Liver (tissue), 9 donors: Measurements from ENCODE around the gene WWOX. TPM values are rescaled to one million over a fixed set of nuclear protein-coding genes. Genes with fewer than 3 reads are reported as not detected.

Experiments
- DNase-seq: peaks from one replicate; pipeline ENCODE4 v3.0.0-alpha.2; 2017; ENCODE audit warnings: low spot score
- H3K27ac ChIP-seq, 2 donors: one replicate each; pipeline ENCODE4 v1.7.0; 2013; ENCODE audit warnings: inconsistent platforms in 2 of 2, low read length in 2 of 2, control low read depth in 1 of 2, low read depth in 1 of 2, mild to moderate bottlenecking in 1 of 2
- H3K27me3 ChIP-seq, 4 donors: one replicate each; pipeline versions ENCODE4 v1.6.1 to v1.7.0; 2013; ENCODE audit warnings: low read length in 3 of 4, inconsistent platforms in 1 of 4, mild to moderate bottlenecking in 1 of 4, moderate library complexity in 1 of 4; ENCODE audit not compliant: control insufficient read depth in 4 of 4, insufficient read depth in 4 of 4
- H3K36me3 ChIP-seq, 4 donors: one replicate each; pipeline versions ENCODE4 v1.6.1 to v1.7.0; 2013; ENCODE audit warnings: low read length in 3 of 4, mild to moderate bottlenecking in 3 of 4, low read depth in 1 of 4, moderate library complexity in 1 of 4; ENCODE audit not compliant: control insufficient read depth in 4 of 4, insufficient read depth in 3 of 4
- H3K4me1 ChIP-seq, 4 donors: one replicate each; pipeline versions ENCODE4 v1.6.1 to v1.7.0; 2013; ENCODE audit warnings: low read length in 3 of 4, mild to moderate bottlenecking in 3 of 4, moderate library complexity in 1 of 4; ENCODE audit not compliant: control insufficient read depth in 4 of 4, insufficient read depth in 4 of 4
- H3K4me3 ChIP-seq, 3 donors: one replicate each; pipeline versions ENCODE4 v1.6.1 to v1.7.0; 2013; ENCODE audit warnings: low read length in 3 of 3, control low read depth in 1 of 3, low read depth in 1 of 3, mild to moderate bottlenecking in 1 of 3
- H3K9ac ChIP-seq, 2 donors: one replicate each; pipeline ENCODE4 v1.7.0; 2013; ENCODE audit warnings: low read length in 2 of 2, mild to moderate bottlenecking in 2 of 2, moderate library complexity in 2 of 2, control low read depth in 1 of 2, low read depth in 1 of 2
- H3K9me3 ChIP-seq, 4 donors: one replicate each; pipeline versions ENCODE4 v1.6.1 to v1.7.0; 2013; ENCODE audit warnings: low read length in 3 of 4; ENCODE audit not compliant: control insufficient read depth in 4 of 4
- ATF3 ChIP-seq: IDR thresholded peaks from 2 replicates; pipeline ENCODE4 v1.6.1; 2016; ENCODE audit warnings: antibody characterized with exemption
- CTCF ChIP-seq: fragments of 150-350 bp; IDR thresholded peaks from 2 replicates; pipeline ENCODE4 v1.5.1; 2017; ENCODE audit warnings: improper control_type of control experiment, low read depth, low read length; ENCODE audit not compliant: missing input control
- EGR1 ChIP-seq, 2 donors: IDR thresholded peaks; 2 replicates each; pipeline ENCODE4 v1.6.1; 2016 to 2018; ENCODE audit warnings: antibody characterized with exemption in 2 of 2, low read depth in 2 of 2
- FOXA1 ChIP-seq: IDR thresholded peaks from 2 replicates; pipeline ENCODE4 v1.6.1; 2016; ENCODE audit warnings: antibody characterized with exemption
- FOXA2 ChIP-seq: IDR thresholded peaks from 2 replicates; pipeline ENCODE4 v1.6.1; 2016; ENCODE audit warnings: antibody characterized with exemption
- HNF4A ChIP-seq, 2 donors: conservative IDR thresholded peaks; 2 replicates each; pipeline ENCODE4 v1.6.1; 2016; ENCODE audit warnings: antibody characterized with exemption in 2 of 2, mild to moderate bottlenecking in 2 of 2
- HNF4G ChIP-seq: IDR thresholded peaks from 2 replicates; pipeline ENCODE4 v1.6.1; 2016; ENCODE audit warnings: antibody characterized with exemption
- JUND ChIP-seq, 2 donors: IDR thresholded peaks; 2 replicates each; pipeline ENCODE4 v1.6.1; 2016; ENCODE audit warnings: antibody characterized with exemption in 2 of 2
- MAX ChIP-seq: IDR thresholded peaks from 2 replicates; pipeline ENCODE4 v1.6.1; 2016; ENCODE audit warnings: antibody characterized with exemption
- NR2F2 ChIP-seq: IDR thresholded peaks from 2 replicates; pipeline ENCODE4 v1.6.1; 2016; ENCODE audit warnings: antibody characterized with exemption
- RAD21 ChIP-seq, 2 donors: IDR thresholded peaks; 2 replicates each; pipeline ENCODE4 v1.6.1; 2016; ENCODE audit warnings: antibody characterized with exemption in 2 of 2, mild to moderate bottlenecking in 2 of 2
- REST ChIP-seq: IDR thresholded peaks from 2 replicates; pipeline ENCODE4 v1.6.1; 2016; ENCODE audit warnings: antibody characterized with exemption, mild to moderate bottlenecking
- RXRA ChIP-seq, 2 donors: IDR thresholded peaks; 2 replicates each; pipeline ENCODE4 v1.6.1; 2017 to 2018; ENCODE audit warnings: antibody characterized with exemption in 2 of 2, mild to moderate bottlenecking in 1 of 2
- SP1 ChIP-seq: IDR thresholded peaks from 2 replicates; pipeline ENCODE4 v1.6.1; 2018; ENCODE audit warnings: antibody characterized with exemption, mild to moderate bottlenecking
- TAF1 ChIP-seq: conservative IDR thresholded peaks from 2 replicates; pipeline ENCODE4 v1.6.1; 2016; ENCODE audit warnings: antibody characterized with exemption, mild to moderate bottlenecking
- YY1 ChIP-seq: IDR thresholded peaks from 2 replicates; pipeline ENCODE4 v1.6.1; 2016; ENCODE audit warnings: antibody characterized with exemption, mild to moderate bottlenecking
- WGBS: extraction: QIAGEN DNeasy Blood & Tissue Kit; methylation state at CpG from one replicate; pipeline ENCODE4 v1.1.7; 2013; 5-methylcytosine and 5-hydroxymethylcytosine counted together
- polyA plus RNA-seq, 2 donors: library from polyadenylated mRNA; stranded (reverse) in 1 of 2; unstranded in 1 of 2; fragments of 200-250 nt in 1 of 2; fragments of >200 nt in 1 of 2; fragmentation: Nextera tagmentation in 1 of 2; extraction: Ambion mirVana in 1 of 2; gene quantifications; one replicate each; pipeline versions ENCODE4 v1.2.1 to v1.2.3, GENCODE V29; 2013 to 2015
- total RNA-seq, 2 donors: library from RNA; depleted of rRNA; stranded (reverse); fragments of >200 nt; gene quantifications; one replicate each; pipeline ENCODE4 v1.2.3, GENCODE V29; 2014
- donor health status: healthy.
- donor health status: healthy.
- donor health status: healthy.
- donor health status: healthy.
- donor health status: healthy.

WWOX gene
- total and polyA plus RNA-seq, 4 donors: 9.8 to 46.0 (median 15.3) TPM

GRCh38 chr16:78443542-78444364 is 344.3 kb downstream of the WWOX start (continued):
- TF ChIP-seq REST (peak; percentile 45), FOXA1 (peak; percentile 81), FOXA2 (peak; percentile 77)

- Histone ChIP-seq H3K9ac (no peak overlapping the region), H3K9me3 (no peaks in the 10 kb centered on the region), H3K27ac (no peak overlapping the region), H3K4me3 (no peak overlapping the region), H3K36me3 (no peaks in the 10 kb centered on the region), H3K4me1 (peaks cover 0 to 6% (median 2%) of the 10 kb centered on the region in 4 donors), H3K27me3 (no peaks in the 10 kb centered on the region)
- TF ChIP-seq HNF4G (no peak), RXRA (IDR thresholded peaks at IDR 0.05) (no peak), MAX (no peak), EGR1 (IDR thresholded peaks at IDR 0.05; ENCODE audit: low read depth in 2 of 2) (no peak), HNF4A (conservative IDR thresholded peaks at IDR 0.05) (no peak), RAD21 (IDR thresholded peaks at IDR 0.05) (no peak), SP1 (no peak), CTCF (no peak)
- WGBS: 96% methylated on average over 5 of the region's 5 CpGs
- DNase-seq: no peak
Observed at GRCh38 chr16:78445818-78446217, 346.4 kb downstream of the WWOX start.

GRCh38 chr16:78446486-78446885 is 347.0 kb downstream of the WWOX start:
- WGBS: 87% methylated on average over 5 of the region's 5 CpGs
- Histone ChIP-seq H3K27ac (no peak overlapping the region), H3K27me3 (no peaks in the 10 kb centered on the region), H3K9me3 (no peaks in the 10 kb centered on the region), H3K4me3 (no peak overlapping the region), H3K9ac (no peak overlapping the region), H3K36me3 (no peaks in the 10 kb centered on the region), H3K4me1 (peaks cover 0 to 6% (median 2%) of the 10 kb centered on the region in 4 donors)
- no peak for DNase-seq
- TF ChIP-seq REST (no peak), EGR1 (IDR thresholded peaks at IDR 0.05; ENCODE audit: low read depth in 2 of 2) (no peak), TAF1 (no peak), JUND (IDR thresholded peaks at IDR 0.05) (no peak), ATF3 (no peak), YY1 (no peak), CTCF (no peak), FOXA2 (no peak), HNF4G (no peak), MAX (no peak), NR2F2 (no peak), SP1 (no peak), RAD21 (IDR thresholded peaks at IDR 0.05) (no peak)
